Duodenal mucosa (tissue), 2 donors: ENCODE data around the gene MYO1B.
A peak's percentile ranks its signal among the peaks of the same experiment; 100 is the strongest.

Experiments
- H3K27ac ChIP-seq: one replicate; pipeline ENCODE4 v1.7.0; 2013; ENCODE audit warnings: low read depth, low read length
- H3K27me3 ChIP-seq, 2 donors: one replicate each; pipeline ENCODE4 v1.7.0; 2013; ENCODE audit warnings: low read length in 2 of 2, control low read depth in 1 of 2; ENCODE audit not compliant: insufficient read depth in 2 of 2, control insufficient read depth in 1 of 2
- H3K36me3 ChIP-seq, 2 donors: one replicate each; pipeline ENCODE4 v1.7.0; 2013; ENCODE audit warnings: low read length in 2 of 2, control low read depth in 1 of 2; ENCODE audit not compliant: insufficient read depth in 2 of 2, control insufficient read depth in 1 of 2
- H3K4me1 ChIP-seq, 2 donors: one replicate each; pipeline ENCODE4 v1.7.0; 2013; ENCODE audit warnings: low read length in 2 of 2, control low read depth in 1 of 2; ENCODE audit not compliant: insufficient read depth in 2 of 2, control insufficient read depth in 1 of 2
- H3K4me3 ChIP-seq, 2 donors: one replicate each; pipeline ENCODE4 v1.7.0; 2013; ENCODE audit warnings: low read length in 2 of 2, low read depth in 1 of 2
- H3K9ac ChIP-seq, 2 donors: one replicate each; pipeline ENCODE4 v1.7.0; 2013; ENCODE audit warnings: low read length in 2 of 2, low read depth in 1 of 2
- H3K9me3 ChIP-seq, 2 donors: one replicate each; pipeline ENCODE4 v1.7.0; 2013; ENCODE audit warnings: low read length in 2 of 2, control low read depth in 1 of 2; ENCODE audit not compliant: control insufficient read depth in 1 of 2

Gene MYO1B

DNA sequence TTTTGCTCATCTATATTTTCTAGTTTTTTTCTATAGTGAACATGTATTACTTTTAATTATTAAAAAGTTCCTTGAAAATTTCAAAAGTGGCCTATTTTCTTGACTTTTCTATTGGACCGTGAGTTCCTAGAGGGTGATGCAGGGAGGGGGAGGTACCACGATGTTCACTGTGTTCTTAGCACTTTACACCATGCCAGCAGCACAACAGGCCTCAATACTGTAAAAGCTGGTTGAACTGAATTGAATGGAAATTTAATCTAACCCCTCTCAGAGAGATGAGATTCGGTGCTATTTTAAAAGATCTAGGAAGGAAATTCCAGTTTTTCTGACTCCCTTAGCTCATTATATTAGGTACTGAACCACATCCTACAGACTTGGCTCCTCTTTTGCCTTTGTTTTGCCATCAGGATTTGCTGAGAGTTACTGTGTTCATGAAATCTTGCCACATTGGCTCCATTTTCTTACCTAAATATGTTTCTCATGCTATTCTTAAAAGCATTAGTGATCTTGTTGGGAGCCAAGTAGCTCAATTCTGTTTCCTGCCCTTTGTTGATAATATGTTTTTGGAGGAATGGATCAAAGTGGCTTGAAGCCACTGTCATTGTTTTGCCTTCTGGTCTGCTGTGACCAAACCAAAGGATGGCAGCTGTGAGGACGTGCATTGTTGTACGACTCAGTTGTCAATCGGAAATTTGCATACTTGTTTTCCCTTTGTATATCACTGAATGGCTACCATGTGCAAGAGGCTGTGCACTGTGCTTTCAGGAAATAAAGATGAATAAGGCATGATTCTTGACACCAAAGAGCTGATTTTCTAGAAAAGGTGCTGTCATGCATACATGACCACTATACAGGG lies 25.3 kb downstream of the MYO1B start:
- Histone ChIP-seq H3K36me3 (no peaks in the 10 kb centered on the region), H3K27me3 (no peaks in the 10 kb centered on the region), H3K9me3 (no peaks in the 10 kb centered on the region), H3K4me3 (no peak overlapping the region), H3K27ac (no peak overlapping the region), H3K4me1 (peaks cover 4 to 13% of the 10 kb centered on the region in 2 donors), H3K9ac (no peak overlapping the region)

DNA sequence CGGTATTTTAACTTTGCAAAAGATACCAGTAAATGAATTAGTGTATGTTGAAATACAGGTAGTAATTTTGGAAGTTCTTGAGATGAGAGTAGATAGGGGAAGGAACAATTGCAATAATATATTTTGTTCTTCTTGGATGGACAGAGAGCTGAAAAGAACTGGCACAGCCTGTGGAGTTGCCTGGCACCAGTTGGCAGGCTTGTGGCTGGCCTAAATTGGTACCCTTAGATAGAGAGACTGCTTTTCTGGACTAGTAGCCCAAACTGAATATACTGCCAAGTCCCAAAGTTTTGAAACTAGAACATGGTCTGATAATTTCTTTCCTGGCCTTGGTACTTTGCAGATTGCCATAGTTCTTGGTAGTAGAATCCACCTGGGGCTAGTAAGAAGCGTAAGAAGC lies 26.9 kb downstream of the MYO1B start:
- no peaks in the 10 kb centered on the region for H3K9me3 ChIP-seq
- H3K4me1 ChIP-seq: peaks cover 4 to 13% of the 10 kb centered on the region in 2 donors
- H3K27me3 ChIP-seq: no peaks in the 10 kb centered on the region
- H3K9ac ChIP-seq: no peak overlapping the region
- H3K27ac ChIP-seq: no peak overlapping the region
- no peak overlapping the region for H3K4me3 ChIP-seq
- H3K36me3 ChIP-seq: no peaks in the 10 kb centered on the region

DNA sequence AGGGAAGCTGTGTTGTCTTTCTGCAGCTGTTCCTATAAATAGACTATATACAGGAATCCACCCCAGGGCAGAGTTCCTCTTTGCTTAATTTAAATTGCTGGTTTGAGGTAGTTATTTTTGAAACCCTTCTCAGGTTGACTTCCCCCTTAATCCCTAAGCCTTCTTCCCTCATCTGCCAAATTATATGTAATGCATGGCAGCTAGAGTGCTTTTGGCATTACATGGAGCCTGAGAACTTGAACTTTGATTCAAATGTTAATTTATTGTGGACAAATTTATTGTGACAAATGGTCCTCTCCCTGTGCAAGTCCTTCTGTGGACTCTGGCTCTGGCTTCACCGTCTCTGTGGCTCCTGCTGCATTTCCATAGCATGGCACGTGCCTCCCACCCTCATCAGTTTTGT lies 29.2 kb downstream of the MYO1B start:
- Histone ChIP-seq H3K27me3 (no peaks in the 10 kb centered on the region), H3K4me1 (peaks cover 4 to 13% of the 10 kb centered on the region in 2 donors), H3K36me3 (no peaks in the 10 kb centered on the region), H3K9ac (no peak overlapping the region), H3K4me3 (peak overlapping the region in 1 of 2 donors; percentile 3), H3K9me3 (no peaks in the 10 kb centered on the region), H3K27ac (no peak overlapping the region)

DNA sequence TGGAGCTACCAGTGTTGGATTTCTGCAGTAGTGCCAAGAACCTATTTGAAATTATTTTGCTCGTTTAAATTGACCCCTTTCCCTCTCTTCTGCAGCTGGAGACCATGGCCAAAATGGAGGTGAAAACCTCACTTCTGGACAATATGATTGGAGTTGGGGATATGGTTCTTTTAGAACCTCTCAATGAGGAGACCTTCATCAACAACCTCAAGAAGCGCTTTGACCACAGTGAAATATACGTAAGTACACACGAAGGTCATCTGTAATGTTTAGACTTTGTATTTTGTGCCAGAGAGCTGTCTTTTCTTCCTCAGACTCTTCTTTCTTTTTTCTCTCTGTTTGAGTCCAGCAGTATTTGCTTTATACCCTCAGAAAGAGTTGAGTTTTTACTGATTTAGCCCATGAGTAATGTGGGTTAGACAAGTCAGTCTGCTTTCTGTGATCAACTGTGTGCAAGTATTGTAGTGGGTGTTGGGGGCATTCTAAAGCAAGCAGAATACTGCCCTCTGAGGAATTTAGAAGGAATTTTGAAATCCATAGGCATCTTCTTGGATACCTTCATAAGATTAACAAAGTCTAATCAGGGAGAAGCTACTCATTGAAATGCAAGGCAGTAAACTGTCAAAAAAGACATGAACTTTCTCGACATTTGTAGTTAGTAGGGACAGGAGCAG lies 31.7 kb downstream of the MYO1B start:
- no peaks in the 10 kb centered on the region for H3K36me3 ChIP-seq
- no peak overlapping the region for H3K27ac ChIP-seq
- no peak overlapping the region for H3K9ac ChIP-seq
- peaks cover 4 to 20% of the 10 kb centered on the region in 2 donors for H3K4me1 ChIP-seq
- H3K4me3 ChIP-seq: no peak overlapping the region
- no peaks in the 10 kb centered on the region for H3K9me3 ChIP-seq
- no peaks in the 10 kb centered on the region for H3K27me3 ChIP-seq

DNA sequence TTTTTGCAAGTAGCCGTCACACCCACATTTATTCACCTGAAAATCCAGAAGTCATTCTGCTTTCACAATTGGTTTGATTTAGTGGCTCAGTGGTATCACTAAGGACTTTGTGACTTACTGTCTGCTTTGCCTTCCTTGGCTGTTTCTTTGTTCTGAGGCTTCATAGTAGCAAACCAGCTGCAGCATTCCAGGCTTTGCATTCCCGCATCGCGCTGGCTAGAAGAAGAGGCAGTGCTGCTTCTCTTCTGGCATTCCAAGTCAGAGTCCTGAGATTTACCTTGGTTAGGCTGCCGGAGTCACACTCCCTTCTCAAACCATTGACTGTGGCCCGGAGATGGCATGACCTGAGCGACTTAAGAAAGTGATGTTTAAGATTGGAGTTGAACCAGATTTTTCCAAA lies 35.1 kb downstream of the MYO1B start:
- Histone ChIP-seq H3K27ac (no peak overlapping the region), H3K36me3 (no peaks in the 10 kb centered on the region), H3K9ac (no peak overlapping the region), H3K4me1 (peaks cover 0 to 7% of the 10 kb centered on the region in 2 donors), H3K9me3 (no peaks in the 10 kb centered on the region), H3K4me3 (no peak overlapping the region), H3K27me3 (no peaks in the 10 kb centered on the region)

DNA sequence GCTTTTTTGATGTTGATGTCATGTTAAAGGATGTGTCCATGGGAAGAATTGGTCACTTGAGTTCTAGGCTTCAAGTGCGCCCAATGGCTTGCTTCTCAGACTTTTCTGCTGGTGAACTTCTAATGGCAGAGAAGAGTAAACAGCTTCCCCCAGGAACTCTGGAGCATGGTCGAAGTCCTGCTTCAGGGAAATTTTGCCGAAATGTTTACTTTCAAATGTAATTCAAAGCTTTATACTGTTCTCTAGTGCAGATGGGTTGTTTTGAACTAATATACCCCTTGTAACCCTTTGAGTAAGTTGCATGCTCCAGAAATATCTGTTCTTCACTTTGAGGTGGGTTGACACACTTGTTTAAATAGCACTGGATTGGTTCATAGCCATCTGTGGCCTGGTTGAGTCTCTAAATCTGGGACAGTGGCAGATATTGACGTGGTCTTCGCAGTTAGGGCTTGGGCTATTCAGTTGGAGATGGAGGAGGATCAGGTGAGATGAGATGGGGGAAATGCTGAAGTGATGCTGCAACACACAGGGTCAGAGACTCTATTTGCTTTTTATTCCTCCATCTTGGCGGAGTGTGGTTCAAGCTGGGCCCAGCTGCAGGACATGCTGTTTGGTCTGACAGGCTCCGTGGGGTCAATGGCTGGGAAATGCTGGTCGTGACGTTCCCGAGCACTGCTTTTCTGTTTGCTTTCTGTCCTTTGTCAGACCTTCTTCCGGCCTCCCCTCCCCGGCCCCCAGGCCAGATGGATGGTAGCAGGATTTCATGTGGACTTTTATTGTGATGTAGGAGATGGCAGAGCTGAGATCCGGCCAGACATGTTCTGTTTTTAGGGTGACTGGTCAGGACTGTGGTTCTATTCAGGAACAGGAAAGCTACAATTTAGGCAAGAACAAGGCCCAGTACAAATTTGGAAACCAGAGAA lies 35.9 kb downstream of the MYO1B start:
- Histone ChIP-seq H3K4me1 (peaks cover 0 to 7% of the 10 kb centered on the region in 2 donors), H3K9ac (no peak overlapping the region), H3K27ac (no peak overlapping the region), H3K4me3 (no peak overlapping the region), H3K27me3 (no peaks in the 10 kb centered on the region), H3K36me3 (no peaks in the 10 kb centered on the region), H3K9me3 (no peaks in the 10 kb centered on the region)

DNA sequence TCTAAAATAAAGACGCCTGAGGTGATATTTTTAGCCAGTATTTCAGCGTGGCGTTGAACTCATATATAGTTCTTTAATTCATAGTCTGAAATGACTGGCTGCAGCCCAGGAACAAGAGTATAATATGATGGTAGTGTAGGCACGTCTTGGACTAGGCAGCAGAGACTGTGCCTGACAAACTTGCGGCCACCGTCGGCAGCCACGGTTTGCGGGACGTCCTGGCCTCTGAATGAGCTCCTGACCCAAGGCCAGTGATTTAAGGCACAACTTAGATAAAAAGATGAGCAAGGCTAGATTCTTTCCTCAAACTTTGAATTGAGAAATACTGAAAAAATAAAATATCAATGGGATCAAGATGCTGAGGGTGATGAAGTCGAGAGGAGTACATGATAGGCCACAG lies 40.0 kb downstream of the MYO1B start:
- H3K27me3 ChIP-seq: no peaks in the 10 kb centered on the region
- no peaks in the 10 kb centered on the region for H3K36me3 ChIP-seq
- peaks cover 0 to 6% of the 10 kb centered on the region in 2 donors for H3K4me1 ChIP-seq
- no peak overlapping the region for H3K4me3 ChIP-seq
- H3K9me3 ChIP-seq: no peaks in the 10 kb centered on the region
- no peak overlapping the region for H3K27ac ChIP-seq
- H3K9ac ChIP-seq: no peak overlapping the region

DNA sequence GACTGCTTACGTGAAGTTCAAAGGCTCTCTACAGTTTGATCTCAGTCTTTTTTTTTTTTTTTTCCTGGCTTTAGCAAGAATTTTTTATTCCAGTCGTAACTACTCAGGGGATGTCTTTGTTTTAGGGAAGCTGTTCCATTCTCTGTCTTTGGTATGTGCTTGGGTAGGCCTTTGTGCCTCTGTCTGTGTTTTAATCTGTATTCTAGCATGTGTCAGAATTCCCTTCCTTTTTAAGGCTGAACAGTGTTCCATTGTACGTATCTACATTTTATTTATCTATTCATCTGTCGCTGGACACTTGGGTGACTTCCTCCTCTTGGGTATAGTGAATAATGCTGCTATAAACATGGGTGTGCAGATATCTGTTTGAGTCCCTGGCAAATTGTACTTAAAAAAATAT lies 42.6 kb downstream of the MYO1B start:
- Histone ChIP-seq H3K27ac (no peak overlapping the region), H3K9me3 (no peaks in the 10 kb centered on the region), H3K27me3 (no peaks in the 10 kb centered on the region), H3K9ac (no peak overlapping the region), H3K4me3 (no peak overlapping the region), H3K4me1 (peaks cover 0 to 7% of the 10 kb centered on the region in 2 donors), H3K36me3 (no peaks in the 10 kb centered on the region)

DNA sequence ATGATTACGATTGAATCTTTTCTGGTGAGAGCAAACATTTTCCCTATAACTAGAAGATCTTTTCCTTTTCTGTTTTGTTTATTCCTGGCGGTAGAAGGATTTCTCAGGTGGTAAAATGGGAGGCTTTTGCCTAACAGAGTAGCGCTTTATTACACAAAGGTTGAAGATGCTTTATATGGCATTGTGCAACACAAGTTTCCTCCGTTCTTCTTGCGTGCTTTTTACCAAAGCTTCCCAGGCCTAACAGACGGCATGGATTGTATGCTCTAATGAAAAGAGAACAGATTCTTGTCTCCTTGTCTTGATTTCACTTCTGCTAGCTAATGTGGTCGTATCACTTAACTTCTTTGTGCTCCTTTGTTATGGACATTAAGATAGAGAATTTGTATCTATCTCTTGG lies 43.8 kb downstream of the MYO1B start:
- H3K9ac ChIP-seq: no peak overlapping the region
- no peaks in the 10 kb centered on the region for H3K36me3 ChIP-seq
- H3K4me3 ChIP-seq: no peak overlapping the region
- no peak overlapping the region for H3K27ac ChIP-seq
- H3K4me1 ChIP-seq: peaks cover 0 to 7% of the 10 kb centered on the region in 2 donors
- no peaks in the 10 kb centered on the region for H3K27me3 ChIP-seq
- H3K9me3 ChIP-seq: no peaks in the 10 kb centered on the region

DNA sequence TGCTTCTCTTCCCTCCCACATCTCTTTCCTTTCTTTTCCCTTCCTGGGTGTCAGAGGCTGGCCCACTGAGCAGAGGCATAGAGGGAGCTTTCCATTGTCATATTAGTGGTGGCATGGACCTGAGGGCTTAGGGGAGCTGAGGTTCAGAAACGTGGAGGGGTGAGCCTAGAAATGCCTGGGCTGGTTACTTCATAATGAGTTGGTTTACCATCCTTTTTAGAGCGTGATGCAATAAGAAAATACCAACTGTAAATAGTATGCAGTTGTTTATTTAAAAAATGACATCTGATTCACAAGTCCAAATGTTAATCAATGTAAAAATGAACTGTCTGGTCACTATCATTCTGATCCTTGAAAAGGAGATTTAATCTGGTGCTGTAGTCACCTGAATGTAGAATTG lies 46.3 kb downstream of the MYO1B start:
- Histone ChIP-seq H3K4me3 (no peak overlapping the region), H3K27me3 (no peaks in the 10 kb centered on the region), H3K27ac (no peak overlapping the region), H3K9me3 (no peaks in the 10 kb centered on the region), H3K9ac (no peak overlapping the region), H3K36me3 (no peaks in the 10 kb centered on the region), H3K4me1 (peaks cover 0 to 16% of the 10 kb centered on the region in 2 donors)
